Kidney (tissue), 14 donors: ENCODE data around the gene ATG4B. TPM values are rescaled to one million over a fixed set of nuclear protein-coding genes. Genes with fewer than 3 reads are reported as not detected.

Experiments
- DNase-seq, 5 donors: peaks; one replicate each; pipeline ENCODE4 v3.0.0-alpha.2; 2013 to 2020
- FAIRE-seq: peaks from 2 replicates; lab custom pipeline; 2012; peaks lifted over from hg19 to GRCh38; lab: Jason Lieb, UNC
- H3K27ac ChIP-seq, 2 donors: one replicate each; pipeline ENCODE4 v1.7.0; 2013; ENCODE audit warnings: low read depth in 2 of 2, low read length in 2 of 2, inconsistent platforms in 1 of 2
- H3K27me3 ChIP-seq: one replicate; pipeline ENCODE4 v1.7.1; 2013; ENCODE audit warnings: low read length, inconsistent platforms; ENCODE audit not compliant: control insufficient read depth, insufficient read depth
- H3K36me3 ChIP-seq, 3 donors: one replicate each; pipeline versions ENCODE4 v1.7.0 to v1.7.1; 2013; ENCODE audit warnings: low read length in 3 of 3, control low read depth in 1 of 3, inconsistent platforms in 1 of 3; ENCODE audit not compliant: insufficient read depth in 3 of 3, control insufficient read depth in 2 of 3
- H3K4me1 ChIP-seq, 3 donors: one replicate each; pipeline versions ENCODE4 v1.7.0 to v1.7.1; 2013; ENCODE audit warnings: low read length in 3 of 3, inconsistent platforms in 1 of 3, low read depth in 1 of 3; ENCODE audit not compliant: control insufficient read depth in 2 of 3, insufficient read depth in 2 of 3
- H3K4me3 ChIP-seq, 3 donors: one replicate each; pipeline versions ENCODE4 v1.7.0 to v1.8.1; 2013; ENCODE audit warnings: low read length in 3 of 3, control low read depth in 1 of 3, inconsistent platforms in 1 of 3
- H3K9ac ChIP-seq, 3 donors: one replicate each; pipeline versions ENCODE4 v1.7.0 to v1.7.1; 2013; ENCODE audit warnings: low read length in 3 of 3, control low read depth in 1 of 3, inconsistent platforms in 1 of 3
- H3K9me3 ChIP-seq, 3 donors: one replicate each; pipeline versions ENCODE4 v1.7.0 to v1.7.1; 2013; ENCODE audit warnings: low read length in 3 of 3, control low read depth in 1 of 3, inconsistent platforms in 1 of 3; ENCODE audit not compliant: control insufficient read depth in 2 of 3, insufficient read depth in 1 of 3
- CTCF ChIP-seq: IDR thresholded peaks from 3 replicates; pipeline ENCODE4 v1.5.1; 2012; ENCODE audit warnings: mild to moderate bottlenecking, moderate library complexity, borderline replicate concordance; ENCODE audit not compliant: insufficient read depth; ENCODE audit errors: extremely low read depth
- intact Hi-C: fragments of 100-400 bp; cut with DNase I; formaldehyde crosslinking; loops from one replicate; pipeline ENCODE4 v1.11.1; 2022
- polyA plus RNA-seq: library from polyadenylated mRNA; stranded (reverse); fragments of 350-450 nt; fragmentation: Illumina TruSeq; extraction: RNeasy Lipid Tissue Mini Kit (QIAGEN cat#74804); gene quantifications from one replicate; pipeline ENCODE4 v1.2.3, GENCODE V29; 2014; ENCODE audit warnings: low read depth, low replicate concordance; ENCODE audit not compliant: insufficient read depth
- total RNA-seq: library from RNA; stranded (reverse); fragmentation: NEBNext Ultra II Directional; extraction: Animal tissue kit (Norgen Biotek cat#: 25700); gene quantifications from one replicate; pipeline ENCODE4 v1.2.1, GENCODE V29; 2021
- donor health status: control.
- donor health status: control.
- donor health status: control.
- donor health status: control.
- donor health status: control.
- donor health status: DM: yes; HTN: yes; CAD: no.
- donor health status: Normal renal cell carcinoma (clear cell type).

The ATG4B gene
- total and polyA plus RNA-seq, 2 donors from 2014 or later, result 56.6 to 81.0 TPM

- Histone ChIP-seq H3K9me3 (no peaks in the 10 kb centered on the region), H3K36me3 (peaks cover 2 to 6% (median 5%) of the 10 kb centered on the region in 3 donors), H3K9ac (peak within 1 kb of the TSS in 2 of 3 donors; percentile 26 to 67), H3K27ac (peak within 1 kb of the TSS; percentile 84 to 92), H3K27me3 (no peaks in the 10 kb centered on the region), H3K4me1 (peaks cover 0 to 7% (median 4%) of the 10 kb centered on the region in 3 donors), H3K4me3 (peak within 1 kb of the TSS; percentile 39 to 71 (median 59))
- peak; percentile 95 to 99 (median 98) for DNase-seq
- peak; percentile 43 for TF ChIP-seq CTCF
- intact Hi-C loops, result no loop called here
- no peak for FAIRE-seq
These were observed 64.1 kb downstream of the ATG4B start, which contains the start of gene ING5 for GRCh38 chr2:241701399-241702154. Gene ING5 (plus strand): TSS chr2:241702039. CDS start chr2:241702066, 27 bp downstream.

GRCh38 chr2:241702155-241703031, 64.9 kb downstream of the ATG4B start:
- peaks cover 5 to 7% (median 5%) of the 10 kb centered on the region in 3 donors for H3K36me3 ChIP-seq
- no peaks in the 10 kb centered on the region for H3K27me3 ChIP-seq
- peak overlapping the region in 2 of 3 donors; percentile 17 to 67 for H3K9ac ChIP-seq
- H3K27ac ChIP-seq, result peak overlapping the region; percentile 84 to 85
- intact Hi-C loops, result no loop called here
- H3K9me3 ChIP-seq, result no peaks in the 10 kb centered on the region
- H3K4me3 ChIP-seq, result peak overlapping the region; percentile 30 to 71 (median 59)
- DNase-seq (peak; percentile 92 to 96 (median 94)), FAIRE-seq (no peak)
- TF ChIP-seq CTCF, result peak; percentile 32
- H3K4me1 ChIP-seq, result peaks cover 0 to 7% (median 4%) of the 10 kb centered on the region in 3 donors

DNA sequence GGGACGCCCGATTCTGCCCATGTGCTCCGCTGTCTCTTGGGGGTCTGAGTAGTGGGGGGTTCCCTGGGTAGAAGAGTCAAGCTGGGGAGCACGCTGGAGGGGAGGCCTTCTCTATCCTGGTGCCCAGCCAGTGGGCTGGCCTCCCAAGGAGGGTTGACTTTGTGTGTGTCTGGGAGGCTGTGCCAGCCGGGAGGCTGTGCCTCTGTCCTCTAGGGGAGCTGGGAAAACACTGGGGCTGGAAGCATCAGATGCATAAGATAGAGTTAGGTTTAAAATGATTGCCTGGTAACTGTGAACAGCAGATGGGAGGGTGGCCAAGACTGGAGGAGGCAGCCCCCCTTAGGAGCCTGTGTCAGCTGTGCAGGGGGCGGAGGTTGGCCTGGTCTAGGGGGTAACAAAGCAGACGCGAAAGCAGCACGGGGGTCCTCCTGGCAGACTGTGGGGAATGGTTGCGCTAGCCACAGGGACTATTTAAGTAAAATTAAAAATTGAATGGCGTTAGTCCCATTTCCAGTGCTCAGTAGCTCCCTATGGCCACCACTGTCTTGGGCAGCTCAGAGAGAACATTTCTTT, 65.6 kb downstream of the ATG4B start:
- peaks cover 0 to 7% (median 4%) of the 10 kb centered on the region in 3 donors for H3K4me1 ChIP-seq
- peak overlapping the region in 1 of 2 donors; percentile 32 for H3K27ac ChIP-seq
- peak overlapping the region in 2 of 3 donors; percentile 17 to 67 for H3K9ac ChIP-seq
- peaks cover 5 to 10% (median 7%) of the 10 kb centered on the region in 3 donors for H3K36me3 ChIP-seq
- H3K4me3 ChIP-seq, result peak overlapping the region; percentile 30 to 62 (median 59)
- H3K27me3 ChIP-seq, result no peaks in the 10 kb centered on the region
- intact Hi-C loops, result no loop called here
- FAIRE-seq (no peak), DNase-seq (peak in 1 of 5 donors; percentile 26)
- TF ChIP-seq CTCF, result no peak
- H3K9me3 ChIP-seq, result no peaks in the 10 kb centered on the region
